ENCODE results near the gene SPOCK1. TPM values are rescaled to one million over a fixed set of nuclear protein-coding genes. Genes with fewer than 3 reads are reported as not detected.
A peak's percentile ranks its signal among the peaks of the same experiment; 100 is the strongest.

SPOCK1 gene
- total and polyA plus RNA-seq, 4 donors: 31.8 to 217 (median 132) TPM

- H3K4me3 ChIP-seq (ENCODE audit: low read depth, low read length): no peak overlapping the region
- H3K27me3 ChIP-seq (ENCODE audit: control insufficient read depth, insufficient read depth, low read length): peaks cover 2% of the 10 kb centered on the region
- WGBS (ENCODE audit: insufficient coverage): no CpG with 5 or more reads among the region's 1 CpG
- H3K4me1 ChIP-seq (ENCODE audit: control insufficient read depth, insufficient read depth, low read length): peaks cover 6% of the 10 kb centered on the region
- no peak overlapping the region for H3K27ac ChIP-seq (ENCODE audit: low read depth, low read length)
- no peaks in the 10 kb centered on the region for H3K36me3 ChIP-seq (ENCODE audit: control insufficient read depth, insufficient read depth, low read length)
- DNase-seq (ENCODE audit: low read depth in 4 of 6, low spot score in 6 of 6): no peak
- H3K9me3 ChIP-seq (ENCODE audit: control insufficient read depth, insufficient read depth, low read length): no peaks in the 10 kb centered on the region
These were observed 283.9 kb downstream of the SPOCK1 start for GRCh38 chr5:137215261-137215660.

GRCh38 chr5:137214446-137215189 lies 284.5 kb downstream of the SPOCK1 start:
- DNase-seq (ENCODE audit: low read depth in 4 of 6, low spot score in 6 of 6): no peak
- no CpG with 5 or more reads among the region's 2 CpGs for WGBS (ENCODE audit: insufficient coverage)
- peaks cover 2% of the 10 kb centered on the region for H3K27me3 ChIP-seq (ENCODE audit: control insufficient read depth, insufficient read depth, low read length)
- no peaks in the 10 kb centered on the region for H3K36me3 ChIP-seq (ENCODE audit: control insufficient read depth, insufficient read depth, low read length)
- no peak overlapping the region for H3K27ac ChIP-seq (ENCODE audit: low read depth, low read length)
- peaks cover 6% of the 10 kb centered on the region for H3K4me1 ChIP-seq (ENCODE audit: control insufficient read depth, insufficient read depth, low read length)
- H3K4me3 ChIP-seq (ENCODE audit: low read depth, low read length): no peak overlapping the region
- H3K9me3 ChIP-seq (ENCODE audit: control insufficient read depth, insufficient read depth, low read length): no peaks in the 10 kb centered on the region

GRCh38 chr5:137212471-137212870 lies 286.7 kb downstream of the SPOCK1 start:
- Histone ChIP-seq H3K4me1 (ENCODE audit: control insufficient read depth, insufficient read depth, low read length) (peaks cover 6% of the 10 kb centered on the region), H3K9me3 (ENCODE audit: control insufficient read depth, insufficient read depth, low read length) (no peaks in the 10 kb centered on the region), H3K4me3 (ENCODE audit: low read depth, low read length) (no peak overlapping the region), H3K36me3 (ENCODE audit: control insufficient read depth, insufficient read depth, low read length) (no peaks in the 10 kb centered on the region), H3K27ac (ENCODE audit: low read depth, low read length) (no peak overlapping the region), H3K27me3 (ENCODE audit: control insufficient read depth, insufficient read depth, low read length) (peaks cover 3% of the 10 kb centered on the region)
- 100% methylated on average over 1 of the region's 3 CpGs for WGBS (ENCODE audit: insufficient coverage)
- no peak for DNase-seq (ENCODE audit: low read depth in 4 of 6, low spot score in 6 of 6)

- H3K4me1 ChIP-seq (ENCODE audit: control insufficient read depth, insufficient read depth, low read length): peaks cover 12% of the 10 kb centered on the region
- H3K36me3 ChIP-seq (ENCODE audit: control insufficient read depth, insufficient read depth, low read length): no peaks in the 10 kb centered on the region
- no peaks in the 10 kb centered on the region for H3K9me3 ChIP-seq (ENCODE audit: control insufficient read depth, insufficient read depth, low read length)
- DNase-seq (ENCODE audit: low read depth in 4 of 6, low spot score in 6 of 6): no peak
- no CpG with 5 or more reads among the region's 9 CpGs for WGBS (ENCODE audit: insufficient coverage)
- peaks cover 4% of the 10 kb centered on the region for H3K27me3 ChIP-seq (ENCODE audit: control insufficient read depth, insufficient read depth, low read length)
- H3K4me3 ChIP-seq (ENCODE audit: low read depth, low read length): no peak overlapping the region
- H3K27ac ChIP-seq (ENCODE audit: low read depth, low read length): no peak overlapping the region
These were observed 289.8 kb downstream of the SPOCK1 start for GRCh38 chr5:137209232-137209809.

GRCh38 chr5:137207023-137207760 lies 291.9 kb downstream of the SPOCK1 start:
- 79% methylated on average over 3 of the region's 4 CpGs for WGBS (ENCODE audit: insufficient coverage)
- H3K9me3 ChIP-seq (ENCODE audit: control insufficient read depth, insufficient read depth, low read length): no peaks in the 10 kb centered on the region
- no peaks in the 10 kb centered on the region for H3K36me3 ChIP-seq (ENCODE audit: control insufficient read depth, insufficient read depth, low read length)
- H3K27ac ChIP-seq (ENCODE audit: low read depth, low read length): no peak overlapping the region
- peaks cover 12% of the 10 kb centered on the region for H3K4me1 ChIP-seq (ENCODE audit: control insufficient read depth, insufficient read depth, low read length)
- DNase-seq (ENCODE audit: low read depth in 4 of 6, low spot score in 6 of 6): no peak
- H3K4me3 ChIP-seq (ENCODE audit: low read depth, low read length): no peak overlapping the region
- peaks cover 4% of the 10 kb centered on the region for H3K27me3 ChIP-seq (ENCODE audit: control insufficient read depth, insufficient read depth, low read length)

- 41% methylated on average over 4 of the region's 6 CpGs for WGBS (ENCODE audit: insufficient coverage)
- DNase-seq (ENCODE audit: low read depth in 4 of 6, low spot score in 6 of 6): peak in 5 of 6 donors; percentile 27 to 85 (median 49)
- peaks cover 6% of the 10 kb centered on the region for H3K27me3 ChIP-seq (ENCODE audit: control insufficient read depth, insufficient read depth, low read length)
These were observed 293.0 kb downstream of the SPOCK1 start for GRCh38 chr5:137206030-137206715.

GRCh38 chr5:137205231-137206027 lies 293.7 kb downstream of the SPOCK1 start:
- H3K27ac ChIP-seq (ENCODE audit: low read depth, low read length): no peak overlapping the region
- peak in 2 of 6 donors; percentile 50 to 59 for DNase-seq (ENCODE audit: low read depth in 4 of 6, low spot score in 6 of 6)
- WGBS (ENCODE audit: insufficient coverage): 43% methylated on average over 5 of the region's 6 CpGs
- H3K4me1 ChIP-seq (ENCODE audit: control insufficient read depth, insufficient read depth, low read length): peaks cover 12% of the 10 kb centered on the region
- H3K27me3 ChIP-seq (ENCODE audit: control insufficient read depth, insufficient read depth, low read length): peaks cover 6% of the 10 kb centered on the region
- H3K4me3 ChIP-seq (ENCODE audit: low read depth, low read length): no peak overlapping the region
- no peaks in the 10 kb centered on the region for H3K9me3 ChIP-seq (ENCODE audit: control insufficient read depth, insufficient read depth, low read length)
- no peaks in the 10 kb centered on the region for H3K36me3 ChIP-seq (ENCODE audit: control insufficient read depth, insufficient read depth, low read length)

More at GRCh38 chr5:137206030-137206715, 293.0 kb downstream of the SPOCK1 start:
- H3K4me3 ChIP-seq (ENCODE audit: low read depth, low read length): no peak overlapping the region
- no peaks in the 10 kb centered on the region for H3K36me3 ChIP-seq (ENCODE audit: control insufficient read depth, insufficient read depth, low read length)
- no peaks in the 10 kb centered on the region for H3K9me3 ChIP-seq (ENCODE audit: control insufficient read depth, insufficient read depth, low read length)
- peaks cover 12% of the 10 kb centered on the region for H3K4me1 ChIP-seq (ENCODE audit: control insufficient read depth, insufficient read depth, low read length)
- H3K27ac ChIP-seq (ENCODE audit: low read depth, low read length): no peak overlapping the region

GRCh38 chr5:137203011-137203632 lies 296.0 kb downstream of the SPOCK1 start:
- H3K4me3 ChIP-seq (ENCODE audit: low read depth, low read length): no peak overlapping the region
- no peak for DNase-seq (ENCODE audit: low read depth in 4 of 6, low spot score in 6 of 6)
- 91% methylated on average over 4 of the region's 4 CpGs for WGBS (ENCODE audit: insufficient coverage)
- no peak overlapping the region for H3K27ac ChIP-seq (ENCODE audit: low read depth, low read length)
- peaks cover 12% of the 10 kb centered on the region for H3K4me1 ChIP-seq (ENCODE audit: control insufficient read depth, insufficient read depth, low read length)
- H3K27me3 ChIP-seq (ENCODE audit: control insufficient read depth, insufficient read depth, low read length): peaks cover 6% of the 10 kb centered on the region
- no peaks in the 10 kb centered on the region for H3K9me3 ChIP-seq (ENCODE audit: control insufficient read depth, insufficient read depth, low read length)
- H3K36me3 ChIP-seq (ENCODE audit: control insufficient read depth, insufficient read depth, low read length): no peaks in the 10 kb centered on the region

Measured in spinal cord (tissue), 10 donors.